SU-DHL-6 (cell line): ENCODE results near the gene RGS21.

Source experiments
- H2AFZ ChIP-seq: fragments of 200-600 bp; sonication (generic); 2 replicates; pipeline ENCODE4 v1.6.1; 2014; ENCODE audit warnings: low read depth, mild to moderate bottlenecking, moderate library complexity, mixed read lengths, antibody characterized with exemption, low read length; ENCODE audit not compliant: severe bottlenecking
- H3F3A ChIP-seq: fragments of 200-600 bp; shearing (Covaris generic); 2 replicates; pipeline ENCODE4 v1.6.0; 2016; ENCODE audit warnings: antibody characterized with exemption, mild to moderate bottlenecking; ENCODE audit not compliant: insufficient read depth
- H3K27ac ChIP-seq: fragments of 200-600 bp; sonication (generic); 2 replicates; pipeline ENCODE4 v1.5.1; 2016; ENCODE audit warnings: low read depth, mild to moderate bottlenecking, low read length, moderate library complexity, mixed read lengths
- H3K27me3 ChIP-seq: fragments of 200-600 bp; sonication (generic), shearing (Covaris generic); 2 replicates; pipeline ENCODE4 v1.6.0; 2014; ENCODE audit warnings: mild to moderate bottlenecking, low read length
- H3K36me3 ChIP-seq: fragments of 200-600 bp; sonication (generic); 2 replicates; pipeline ENCODE4 v1.6.1; 2014; ENCODE audit warnings: mild to moderate bottlenecking, low read length, mixed read lengths
- H3K4me2 ChIP-seq: fragments of 300-600, 200-600 bp; shearing (Covaris generic), sonication (generic); 2 replicates; pipeline ENCODE4 v1.6.0; 2014; ENCODE audit warnings: low read length, low read depth, mild to moderate bottlenecking; ENCODE audit not compliant: poor library complexity, severe bottlenecking
- H3K4me3 ChIP-seq: fragments of 200-600 bp; sonication (generic); 2 replicates; pipeline ENCODE4 v1.5.1; 2014; ENCODE audit warnings: antibody characterized with exemption, low read length, mild to moderate bottlenecking, mixed read lengths; ENCODE audit not compliant: insufficient read depth, poor library complexity, severe bottlenecking
- H3K79me2 ChIP-seq: fragments of 200-600 bp; sonication (generic); 2 replicates; pipeline ENCODE4 v1.6.1; 2014; ENCODE audit warnings: mild to moderate bottlenecking, low read length, moderate library complexity; ENCODE audit not compliant: insufficient read depth
- H3K9ac ChIP-seq: fragments of 200-600 bp; sonication (generic); 2 replicates; pipeline ENCODE4 v1.7.0; 2014; ENCODE audit warnings: mild to moderate bottlenecking, low read length
- H3K9me2 ChIP-seq: fragments of 200-600 bp; sonication (generic); replicated peaks from 2 replicates; pipeline ENCODE4 v1.6.1; 2014; ENCODE audit warnings: low read length; ENCODE audit not compliant: insufficient read depth
- H3K9me3 ChIP-seq: fragments of 200-600 bp; sonication (generic); 2 replicates; pipeline ENCODE4 v1.6.1; 2014; ENCODE audit warnings: low read length, mixed read lengths; ENCODE audit not compliant: insufficient read depth
- H4K20me1 ChIP-seq: fragments of 200-600 bp; sonication (generic); 2 replicates; pipeline ENCODE4 v1.6.1; 2014; ENCODE audit warnings: low read depth, mild to moderate bottlenecking, antibody characterized with exemption, low read length, moderate library complexity, mixed read lengths
- EZH2phosphoT487 ChIP-seq: fragments of 200-600 bp; sonication (generic), shearing (Covaris generic); conservative IDR thresholded peaks from 2 replicates; pipeline ENCODE4 v1.6.1; 2018; ENCODE audit warnings: mild to moderate bottlenecking, antibody characterized with exemption, low read length, moderate library complexity, mixed read lengths
- TF ChIP-seq, protein P1 (sequence below): fragments of 200-600 bp; sonication (generic); IDR thresholded peaks from one replicate; pipeline ENCODE4 v1.5.1; 2017; ENCODE audit warnings: antibody characterized with exemption, mild to moderate bottlenecking, low read length, moderate library complexity; ENCODE audit not compliant: insufficient read depth, poor library complexity, severe bottlenecking

RGS21 gene

DNA sequence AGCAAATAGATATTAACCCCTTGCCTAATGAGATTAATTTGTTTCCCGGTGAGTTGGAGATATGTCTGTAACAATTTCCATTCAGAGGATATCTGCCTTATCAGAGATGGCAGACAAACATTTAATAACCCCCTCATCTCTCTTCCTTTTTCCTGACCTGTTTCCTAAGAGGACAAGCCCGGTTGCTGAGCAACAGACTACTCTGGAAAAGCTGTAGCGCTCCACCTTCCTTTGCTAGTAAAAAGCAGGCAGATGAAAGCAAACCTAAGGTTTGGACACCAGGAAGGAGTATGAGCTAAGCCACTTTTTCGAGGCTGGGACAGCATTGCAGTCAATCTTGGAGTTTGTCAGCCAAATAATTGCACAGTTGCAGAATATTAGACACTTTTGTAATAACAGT is 82.4 kb downstream of the RGS21 start:
- H3K9me3 ChIP-seq: no peaks in the 10 kb centered on the region
- H3K79me2 ChIP-seq: no peaks in the 10 kb centered on the region
- no peak overlapping the region for H3K4me2 ChIP-seq
- TF ChIP-seq, protein P1, sequence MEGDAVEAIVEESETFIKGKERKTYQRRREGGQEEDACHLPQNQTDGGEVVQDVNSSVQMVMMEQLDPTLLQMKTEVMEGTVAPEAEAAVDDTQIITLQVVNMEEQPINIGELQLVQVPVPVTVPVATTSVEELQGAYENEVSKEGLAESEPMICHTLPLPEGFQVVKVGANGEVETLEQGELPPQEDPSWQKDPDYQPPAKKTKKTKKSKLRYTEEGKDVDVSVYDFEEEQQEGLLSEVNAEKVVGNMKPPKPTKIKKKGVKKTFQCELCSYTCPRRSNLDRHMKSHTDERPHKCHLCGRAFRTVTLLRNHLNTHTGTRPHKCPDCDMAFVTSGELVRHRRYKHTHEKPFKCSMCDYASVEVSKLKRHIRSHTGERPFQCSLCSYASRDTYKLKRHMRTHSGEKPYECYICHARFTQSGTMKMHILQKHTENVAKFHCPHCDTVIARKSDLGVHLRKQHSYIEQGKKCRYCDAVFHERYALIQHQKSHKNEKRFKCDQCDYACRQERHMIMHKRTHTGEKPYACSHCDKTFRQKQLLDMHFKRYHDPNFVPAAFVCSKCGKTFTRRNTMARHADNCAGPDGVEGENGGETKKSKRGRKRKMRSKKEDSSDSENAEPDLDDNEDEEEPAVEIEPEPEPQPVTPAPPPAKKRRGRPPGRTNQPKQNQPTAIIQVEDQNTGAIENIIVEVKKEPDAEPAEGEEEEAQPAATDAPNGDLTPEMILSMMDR: no peak
- TF ChIP-seq EZH2phosphoT487: no peak
- no peaks in the 10 kb centered on the region for H3F3A ChIP-seq
- no peak overlapping the region for H3K4me3 ChIP-seq
- H3K9ac ChIP-seq: no peak overlapping the region
- no peak overlapping the region for H3K27ac ChIP-seq
- no peaks in the 10 kb centered on the region for H3K36me3 ChIP-seq
- H3K9me2 ChIP-seq: no peaks in the 10 kb centered on the region
- H4K20me1 ChIP-seq: no peaks in the 10 kb centered on the region
- H2AFZ ChIP-seq: no peak overlapping the region
- H3K27me3 ChIP-seq: no peaks in the 10 kb centered on the region

DNA sequence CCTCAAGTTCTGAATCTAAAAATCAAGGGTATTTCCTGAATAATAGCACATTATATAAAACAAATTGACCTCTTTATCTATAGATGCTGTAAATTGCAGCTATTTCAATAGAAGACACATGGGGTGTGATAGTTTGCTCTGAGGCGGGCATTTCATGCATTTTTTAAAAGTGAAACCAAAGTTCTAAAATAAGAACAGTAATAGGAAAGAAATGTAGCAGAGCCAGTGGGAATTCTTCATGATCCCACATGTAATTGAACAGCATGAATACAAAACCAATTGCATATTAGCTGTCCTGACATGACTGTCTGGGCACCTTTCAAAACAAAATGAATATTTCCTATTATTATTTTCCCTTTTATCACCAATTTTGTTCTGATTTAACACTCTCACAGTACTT is 85.0 kb downstream of the RGS21 start:
- Histone ChIP-seq H4K20me1 (no peaks in the 10 kb centered on the region), H3K4me3 (no peak overlapping the region), H3K4me2 (no peak overlapping the region), H3K27me3 (no peaks in the 10 kb centered on the region), H3F3A (no peaks in the 10 kb centered on the region), H3K9ac (no peak overlapping the region), H3K79me2 (no peaks in the 10 kb centered on the region), H3K36me3 (no peaks in the 10 kb centered on the region), H2AFZ (no peak overlapping the region), H3K9me3 (no peaks in the 10 kb centered on the region), H3K27ac (no peak overlapping the region), H3K9me2 (no peaks in the 10 kb centered on the region)
- TF ChIP-seq, protein P1: no peak
- TF ChIP-seq EZH2phosphoT487: no peak

DNA sequence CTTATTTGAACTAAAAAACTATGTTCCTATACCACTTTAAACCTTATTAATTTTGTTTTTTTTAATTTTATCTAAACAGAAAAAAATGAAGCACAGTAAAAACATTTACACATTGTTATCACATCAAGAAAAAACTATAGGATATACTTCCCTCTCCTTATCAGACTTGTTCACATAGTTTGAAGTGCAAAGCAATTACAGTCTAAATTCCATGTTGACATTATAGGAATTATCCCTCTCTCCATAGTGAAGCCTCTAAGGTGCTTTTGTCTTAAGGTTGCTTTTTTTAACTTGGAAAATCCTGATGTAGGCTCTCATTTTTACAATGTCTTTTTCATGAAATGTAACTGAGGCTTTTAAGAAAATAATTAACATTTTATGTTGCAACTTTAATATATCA is 85.8 kb downstream of the RGS21 start:
- Histone ChIP-seq H3K36me3 (no peaks in the 10 kb centered on the region), H3K27me3 (no peaks in the 10 kb centered on the region), H3K4me3 (no peak overlapping the region), H3K9me2 (no peaks in the 10 kb centered on the region), H3K27ac (no peak overlapping the region), H3K79me2 (no peaks in the 10 kb centered on the region), H3K9me3 (no peaks in the 10 kb centered on the region), H3F3A (no peaks in the 10 kb centered on the region), H4K20me1 (no peaks in the 10 kb centered on the region), H3K4me2 (no peak overlapping the region), H2AFZ (no peak overlapping the region), H3K9ac (no peak overlapping the region)
- TF ChIP-seq, protein P1: no peak
- no peak for TF ChIP-seq EZH2phosphoT487
